IPS-18a (cell line): Measurements from ENCODE around the gene KCNS1.
"Not testable (repeated sequence)": the region's sequence is repeated elsewhere in the genome, so short reads cannot be mapped to it uniquely, and the experiment has no call there.

ENCODE experiments used
- H3K27ac ChIP-seq: one replicate; pipeline ENCODE4 v1.5.1; 2013; ENCODE audit warnings: low read length
- H3K27me3 ChIP-seq: one replicate; pipeline ENCODE4 v1.6.1; 2013; ENCODE audit warnings: mild to moderate bottlenecking, low read length; ENCODE audit not compliant: control insufficient read depth, insufficient read depth
- H3K36me3 ChIP-seq: one replicate; pipeline ENCODE4 v1.6.1; 2013; ENCODE audit warnings: low read depth, low read length; ENCODE audit not compliant: control insufficient read depth
- H3K4me1 ChIP-seq: one replicate; pipeline ENCODE4 v1.6.1; 2013; ENCODE audit warnings: low read depth, low read length; ENCODE audit not compliant: control insufficient read depth
- H3K4me3 ChIP-seq: one replicate; pipeline ENCODE4 v1.5.1; 2013; ENCODE audit warnings: low read length
- H3K9ac ChIP-seq: one replicate; pipeline ENCODE4 v1.6.1; 2013; ENCODE audit warnings: mild to moderate bottlenecking, low read length, moderate library complexity
- H3K9me3 ChIP-seq: one replicate; pipeline ENCODE4 v1.6.1; 2013; ENCODE audit warnings: low read depth, low read length; ENCODE audit not compliant: control insufficient read depth

Gene KCNS1

GRCh38 chr20:45072066-45072465, 28.9 kb downstream of the KCNS1 start:
- Histone ChIP-seq H3K4me3 (no peak overlapping the region), H3K9ac (no peak overlapping the region), H3K9me3 (no peaks in the 10 kb centered on the region), H3K36me3 (peaks cover 4% of the 10 kb centered on the region), H3K27ac (no peak overlapping the region), H3K4me1 (peaks cover 7% of the 10 kb centered on the region), H3K27me3 (no peaks in the 10 kb centered on the region)

- no peaks in the 10 kb centered on the region for H3K27me3 ChIP-seq
- H3K9ac ChIP-seq: no peak overlapping the region
- H3K9me3 ChIP-seq: no peaks in the 10 kb centered on the region
- H3K4me1 ChIP-seq: no peaks in the 10 kb centered on the region
- H3K36me3 ChIP-seq: peaks cover 4% of the 10 kb centered on the region
- no peak overlapping the region for H3K27ac ChIP-seq
- H3K4me3 ChIP-seq: no peak overlapping the region
Measured at GRCh38 chr20:45070932-45071632, 29.8 kb downstream of the KCNS1 start.

GRCh38 chr20:45069261-45069660, 31.7 kb downstream of the KCNS1 start:
- Histone ChIP-seq H3K27me3 (no peaks in the 10 kb centered on the region), H3K4me1 (no peaks in the 10 kb centered on the region), H3K4me3 (no peak overlapping the region), H3K9me3 (no peaks in the 10 kb centered on the region), H3K9ac (no peak overlapping the region), H3K27ac (no peak overlapping the region), H3K36me3 (no peaks in the 10 kb centered on the region)

- no peaks in the 10 kb centered on the region for H3K36me3 ChIP-seq
- H3K4me3 ChIP-seq: no peak overlapping the region
- no peak overlapping the region for H3K9ac ChIP-seq
- no peaks in the 10 kb centered on the region for H3K4me1 ChIP-seq
- no peak overlapping the region for H3K27ac ChIP-seq
- H3K9me3 ChIP-seq: no peaks in the 10 kb centered on the region
- no peaks in the 10 kb centered on the region for H3K27me3 ChIP-seq
Measured at GRCh38 chr20:45067558-45067957, 33.4 kb downstream of the KCNS1 start.

- H3K4me3 ChIP-seq: no peak overlapping the region
- H3K4me1 ChIP-seq: no peaks in the 10 kb centered on the region
- no peaks in the 10 kb centered on the region for H3K9me3 ChIP-seq
- H3K36me3 ChIP-seq: no peaks in the 10 kb centered on the region
- no peak overlapping the region for H3K27ac ChIP-seq
- H3K9ac ChIP-seq: no peak overlapping the region
- no peaks in the 10 kb centered on the region for H3K27me3 ChIP-seq
Measured at GRCh38 chr20:45067087-45067486, 33.8 kb downstream of the KCNS1 start.

GRCh38 chr20:45066372-45066771, 34.6 kb downstream of the KCNS1 start:
- H3K9ac ChIP-seq: no peak overlapping the region
- no peak overlapping the region for H3K27ac ChIP-seq
- no peaks in the 10 kb centered on the region for H3K27me3 ChIP-seq
- no peaks in the 10 kb centered on the region for H3K9me3 ChIP-seq
- no peaks in the 10 kb centered on the region for H3K4me1 ChIP-seq
- H3K4me3 ChIP-seq: no peak overlapping the region
- no peaks in the 10 kb centered on the region for H3K36me3 ChIP-seq

GRCh38 chr20:45064812-45065211, 36.1 kb downstream of the KCNS1 start:
- no peaks in the 10 kb centered on the region for H3K4me1 ChIP-seq
- no peaks in the 10 kb centered on the region for H3K27me3 ChIP-seq
- H3K9me3 ChIP-seq: no peaks in the 10 kb centered on the region
- H3K9ac ChIP-seq: no peak overlapping the region
- no peak overlapping the region for H3K4me3 ChIP-seq
- no peak overlapping the region for H3K27ac ChIP-seq
- no peaks in the 10 kb centered on the region for H3K36me3 ChIP-seq

GRCh38 chr20:45063107-45063506, 37.8 kb downstream of the KCNS1 start:
- H3K9ac ChIP-seq, H3K4me1 ChIP-seq, H3K4me3 ChIP-seq, H3K36me3 ChIP-seq, H3K27ac ChIP-seq, H3K27me3 ChIP-seq, H3K9me3 ChIP-seq: not testable (repeated sequence)

GRCh38 chr20:45061244-45061643, 39.7 kb downstream of the KCNS1 start:
- no peak overlapping the region for H3K27ac ChIP-seq
- H3K4me3 ChIP-seq: no peak overlapping the region
- no peak overlapping the region for H3K9ac ChIP-seq
- H3K36me3 ChIP-seq: peaks cover 12% of the 10 kb centered on the region
- no peaks in the 10 kb centered on the region for H3K4me1 ChIP-seq
- no peaks in the 10 kb centered on the region for H3K9me3 ChIP-seq
- no peaks in the 10 kb centered on the region for H3K27me3 ChIP-seq

GRCh38 chr20:45060294-45060693, 40.6 kb downstream of the KCNS1 start:
- Histone ChIP-seq H3K4me1 (no peaks in the 10 kb centered on the region), H3K36me3 (peaks cover 12% of the 10 kb centered on the region), H3K4me3 (no peak overlapping the region), H3K27me3 (no peaks in the 10 kb centered on the region), H3K9me3 (no peaks in the 10 kb centered on the region), H3K27ac (no peak overlapping the region), H3K9ac (no peak overlapping the region)

- H3K36me3 ChIP-seq: peaks cover 12% of the 10 kb centered on the region
- H3K4me1 ChIP-seq: no peaks in the 10 kb centered on the region
- no peaks in the 10 kb centered on the region for H3K27me3 ChIP-seq
- no peak overlapping the region for H3K9ac ChIP-seq
- no peak overlapping the region for H3K27ac ChIP-seq
- H3K9me3 ChIP-seq: no peaks in the 10 kb centered on the region
- no peak overlapping the region for H3K4me3 ChIP-seq
Measured at GRCh38 chr20:45059022-45059728, 41.8 kb downstream of the KCNS1 start.
